Measurements from ENCODE around the gene ERMN.
"Not testable (repeated sequence)": the region's sequence is repeated elsewhere in the genome, so short reads cannot be mapped to it uniquely, and the experiment has no call there.

ERMN gene, protein sequence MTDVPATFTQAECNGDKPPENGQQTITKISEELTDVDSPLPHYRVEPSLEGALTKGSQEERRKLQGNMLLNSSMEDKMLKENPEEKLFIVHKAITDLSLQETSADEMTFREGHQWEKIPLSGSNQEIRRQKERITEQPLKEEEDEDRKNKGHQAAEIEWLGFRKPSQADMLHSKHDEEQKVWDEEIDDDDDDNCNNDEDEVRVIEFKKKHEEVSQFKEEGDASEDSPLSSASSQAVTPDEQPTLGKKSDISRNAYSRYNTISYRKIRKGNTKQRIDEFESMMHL

DNA sequence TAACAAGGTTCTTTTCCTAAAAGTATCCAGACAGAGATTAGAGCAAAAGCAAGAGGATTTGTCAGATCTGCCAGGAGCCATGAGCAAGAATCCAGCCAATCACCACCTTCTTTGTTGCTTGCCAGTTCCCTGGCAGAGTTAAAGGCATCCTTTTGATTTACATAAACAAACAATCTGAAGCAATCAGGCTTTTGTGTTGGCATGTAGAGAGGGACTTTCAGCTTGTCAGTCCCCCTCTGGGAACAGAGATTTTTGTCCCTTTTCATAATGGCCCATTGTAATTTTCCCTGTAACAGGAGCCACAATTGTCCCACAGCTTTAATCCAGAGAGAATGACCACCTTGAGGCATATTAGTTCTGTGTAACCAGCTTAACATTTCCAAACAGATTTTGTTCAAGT lies at the start of gene ERMN:
Gene ERMN (minus strand): TSS at position 39 of the 400 bp plus-strand sequence. CDS start 182 bp downstream, outside the sequence.
- DNase-seq (ENCODE audit: low spot score): peak; percentile 29

DNA sequence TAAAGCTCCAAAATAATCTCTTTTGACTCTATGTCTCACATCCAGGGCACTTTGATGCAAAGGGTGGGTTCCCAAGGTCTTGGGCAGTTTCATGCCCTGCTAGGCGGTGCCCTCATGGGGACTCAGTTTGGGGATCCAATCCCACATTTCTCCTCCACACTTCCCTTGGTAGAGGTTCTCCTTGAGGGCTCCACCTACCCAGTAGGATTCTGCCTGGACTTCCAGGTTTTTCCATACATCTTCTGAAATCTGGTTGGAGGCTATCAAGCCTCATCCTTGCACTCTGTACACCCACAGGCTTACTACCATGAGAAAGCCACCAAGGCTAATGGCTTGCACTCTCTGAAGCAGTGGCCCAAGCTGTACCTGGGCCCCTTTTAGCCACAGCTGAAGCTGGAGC lies 49.8 kb upstream of the ERMN start:
- no peak for DNase-seq (ENCODE audit: low spot score)

DNA sequence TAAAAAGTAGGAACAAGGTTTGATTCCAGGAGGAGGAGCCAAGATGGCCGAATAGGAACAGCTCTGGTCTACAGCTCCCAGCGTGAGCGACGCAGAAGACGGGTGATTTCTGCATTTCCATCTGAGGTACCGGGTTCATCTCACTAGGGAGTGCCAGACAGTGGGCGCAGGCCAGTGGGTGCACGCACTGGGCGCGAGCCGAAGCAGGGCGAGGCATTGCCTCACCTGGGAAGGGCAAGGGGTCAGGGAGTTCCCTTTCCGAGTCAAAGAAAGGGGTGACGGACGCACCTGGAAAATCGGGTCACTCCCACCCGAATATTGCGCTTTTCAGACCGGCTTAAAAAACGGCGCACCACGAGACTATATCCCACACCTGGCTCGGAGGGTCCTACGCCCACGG lies 42.9 kb upstream of the ERMN start:
- not testable (repeated sequence) for DNase-seq (ENCODE audit: low spot score)

DNA sequence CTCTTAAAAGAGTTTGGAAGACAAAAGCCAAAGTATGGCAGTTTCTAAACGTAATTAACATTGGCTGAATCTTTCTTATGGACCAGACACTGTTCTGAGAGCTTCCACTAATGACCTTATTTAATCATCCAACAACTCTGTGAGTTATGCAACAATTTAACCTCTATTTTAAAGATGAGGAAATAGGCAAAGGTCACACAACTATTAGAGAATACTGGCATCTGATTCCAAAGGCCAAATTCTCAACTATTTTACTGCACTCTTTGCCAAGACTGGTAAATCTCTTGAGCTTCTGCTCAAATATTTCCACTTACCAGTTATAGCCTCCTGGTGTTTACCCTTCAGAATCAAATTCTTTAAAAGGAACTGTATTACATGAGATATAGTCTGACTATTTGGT lies 42.1 kb upstream of the ERMN start:
- no peak for DNase-seq (ENCODE audit: low spot score)

DNA sequence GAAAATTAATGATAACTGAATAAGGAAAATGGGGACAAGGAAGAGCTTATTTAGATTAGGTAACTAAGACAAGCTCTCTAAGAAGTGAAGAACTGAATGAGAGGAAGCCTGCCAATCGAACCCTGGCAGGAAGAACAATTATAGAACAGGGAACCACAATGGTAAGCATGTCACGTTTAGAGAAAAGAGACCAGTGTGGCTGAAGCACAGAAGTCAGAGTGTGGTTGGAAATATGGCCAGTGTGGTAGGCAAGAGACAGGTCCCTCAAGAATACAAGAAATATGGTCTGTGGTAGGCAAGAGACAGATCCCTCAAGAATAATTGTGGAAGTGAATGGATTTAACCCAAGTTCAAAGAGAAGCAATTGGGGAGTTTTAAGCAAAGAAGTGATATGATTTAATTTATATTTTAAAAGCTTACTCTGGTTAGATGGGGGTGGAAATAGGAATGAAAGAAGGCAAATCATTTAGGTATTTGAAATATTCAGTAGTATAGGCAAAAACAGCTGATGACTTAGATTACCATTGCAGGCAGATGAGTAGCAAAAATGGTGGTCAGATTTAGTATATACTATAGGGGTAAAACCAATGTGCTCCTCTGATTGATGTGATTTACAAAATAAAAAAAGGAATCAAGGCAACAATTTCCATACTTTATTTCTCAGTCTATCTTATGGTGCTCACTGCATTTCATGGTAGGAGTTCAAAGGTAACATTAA lies 38.8 kb upstream of the ERMN start:
- DNase-seq (ENCODE audit: low spot score): no peak

DNA sequence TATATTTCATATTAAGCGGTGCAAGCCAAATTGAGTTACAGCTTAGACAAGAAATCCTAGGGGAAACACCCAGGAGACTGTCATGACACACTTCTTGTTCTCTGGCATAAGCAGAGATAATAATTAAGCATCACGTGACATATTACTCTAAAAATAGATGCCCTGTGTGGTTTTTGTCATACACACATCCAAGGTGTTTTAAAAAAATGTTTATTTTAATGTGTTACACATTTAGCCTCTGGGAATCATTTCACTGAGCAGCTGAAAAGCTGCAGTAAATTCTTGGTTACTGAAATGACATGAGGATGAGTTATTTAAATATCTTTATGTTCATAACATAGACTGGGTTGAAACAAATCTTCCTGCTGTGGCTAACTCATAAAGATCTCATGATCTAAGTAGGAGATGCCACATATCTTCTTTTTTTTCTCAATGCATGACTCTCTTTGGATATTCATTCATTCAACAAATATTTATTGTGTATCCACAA lies 38.0 kb upstream of the ERMN start:
- DNase-seq (ENCODE audit: low spot score): no peak

DNA sequence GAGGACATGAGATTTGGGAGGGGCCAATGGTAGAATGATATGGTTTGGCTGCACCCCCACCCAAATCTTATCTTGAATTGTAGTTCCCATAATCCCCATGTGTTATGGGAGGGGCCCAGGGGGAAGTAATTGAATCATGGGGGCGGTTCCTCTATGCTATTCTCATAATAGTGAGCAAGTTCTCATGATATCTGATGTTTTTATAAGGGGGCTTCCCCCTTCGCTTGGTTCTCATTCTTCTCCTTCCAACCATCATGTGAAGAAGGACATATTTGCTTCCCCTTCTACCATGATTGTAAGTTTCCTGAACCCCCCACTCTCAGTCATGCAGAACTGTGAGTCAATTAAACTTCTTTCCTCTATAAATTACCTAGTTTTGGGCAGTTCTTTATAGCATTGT lies 37.0 kb upstream of the ERMN start:
- no peak for DNase-seq (ENCODE audit: low spot score)

DNA sequence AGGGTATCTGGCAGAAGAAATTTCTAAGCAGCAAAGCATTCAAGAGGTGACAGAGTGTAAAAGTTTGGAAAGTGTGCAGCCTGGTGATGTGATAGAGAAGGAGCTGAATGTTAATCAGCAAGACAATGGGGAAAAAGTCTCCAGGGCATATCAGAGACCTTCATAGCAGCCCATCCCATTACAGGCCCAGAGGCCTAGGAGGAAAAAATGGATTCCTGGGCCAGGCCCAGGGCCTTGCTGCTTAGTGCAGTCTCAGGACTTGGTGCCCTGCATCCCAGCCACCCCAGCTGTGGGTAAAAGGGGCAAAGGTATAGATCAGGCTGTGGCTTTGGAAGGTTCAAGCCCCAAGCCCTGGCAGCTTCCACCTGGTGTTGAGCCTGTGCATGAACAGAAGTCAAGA lies 35.9 kb upstream of the ERMN start:
- DNase-seq (ENCODE audit: low spot score): no peak

DNA sequence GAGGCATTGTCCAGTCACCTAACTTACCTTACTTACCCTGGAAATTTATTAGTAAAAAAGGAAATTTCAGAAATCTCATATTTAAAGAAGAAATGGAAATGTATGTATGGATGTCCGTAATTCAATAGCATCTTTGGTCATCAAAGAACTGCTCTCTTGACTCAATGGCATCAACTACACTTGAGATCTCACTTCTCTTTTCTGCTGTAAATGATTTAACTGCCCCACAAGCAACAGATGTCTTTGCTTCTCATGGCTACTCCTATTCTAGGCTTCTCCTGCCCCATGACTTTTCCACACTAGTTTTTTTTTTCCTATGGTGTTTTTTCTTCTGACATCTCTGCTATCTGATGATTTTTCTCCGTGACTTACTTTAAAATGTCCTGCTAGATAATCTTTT lies 34.0 kb upstream of the ERMN start:
- no peak for DNase-seq (ENCODE audit: low spot score)

DNA sequence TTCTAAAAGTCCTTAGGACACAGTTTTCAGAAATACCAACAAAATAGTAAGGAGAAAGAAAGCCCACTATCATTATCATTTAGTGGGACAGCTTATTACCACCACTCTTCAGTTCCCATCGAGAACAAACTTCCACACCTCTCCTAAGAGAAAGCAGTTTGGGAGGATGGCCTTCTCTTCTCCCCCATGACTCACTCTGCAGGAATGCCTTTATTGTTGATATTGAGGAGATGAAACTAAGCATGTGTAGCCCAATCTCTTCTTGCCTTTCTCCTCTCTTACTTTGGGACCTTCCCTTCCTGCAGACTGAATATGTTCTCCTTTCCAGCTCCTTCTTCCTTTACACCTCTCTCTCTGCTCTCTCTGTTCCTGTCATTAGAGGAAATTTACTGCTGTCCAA lies 30.0 kb upstream of the ERMN start:
- DNase-seq (ENCODE audit: low spot score): no peak

DNA sequence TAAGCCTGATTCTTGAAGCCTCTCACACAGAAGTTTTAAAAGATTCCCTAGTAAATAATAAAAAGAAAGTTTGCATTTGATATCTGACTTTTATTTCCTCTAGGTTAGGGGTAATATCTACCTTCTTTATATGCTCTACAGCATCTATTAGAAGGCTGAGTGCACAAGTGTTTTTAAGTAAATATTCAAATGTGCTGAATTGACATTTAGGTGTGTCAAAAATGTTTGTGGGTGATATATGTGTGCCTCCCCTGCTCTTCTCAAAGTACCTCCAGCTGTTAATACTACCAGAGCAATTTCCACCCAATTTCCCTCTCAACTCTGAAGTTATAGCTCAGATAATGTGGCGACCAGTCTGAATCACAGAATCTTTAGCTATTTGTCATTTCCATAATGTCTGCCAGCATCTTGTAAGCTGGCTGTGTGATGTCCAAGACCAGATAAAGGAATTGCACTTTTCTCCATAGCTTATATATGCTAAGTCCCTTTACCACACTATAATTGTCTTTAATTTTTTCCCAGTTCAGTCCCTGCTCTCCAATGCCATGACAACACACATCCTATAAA lies 24.4 kb upstream of the ERMN start:
- DNase-seq (ENCODE audit: low spot score): no peak

DNA sequence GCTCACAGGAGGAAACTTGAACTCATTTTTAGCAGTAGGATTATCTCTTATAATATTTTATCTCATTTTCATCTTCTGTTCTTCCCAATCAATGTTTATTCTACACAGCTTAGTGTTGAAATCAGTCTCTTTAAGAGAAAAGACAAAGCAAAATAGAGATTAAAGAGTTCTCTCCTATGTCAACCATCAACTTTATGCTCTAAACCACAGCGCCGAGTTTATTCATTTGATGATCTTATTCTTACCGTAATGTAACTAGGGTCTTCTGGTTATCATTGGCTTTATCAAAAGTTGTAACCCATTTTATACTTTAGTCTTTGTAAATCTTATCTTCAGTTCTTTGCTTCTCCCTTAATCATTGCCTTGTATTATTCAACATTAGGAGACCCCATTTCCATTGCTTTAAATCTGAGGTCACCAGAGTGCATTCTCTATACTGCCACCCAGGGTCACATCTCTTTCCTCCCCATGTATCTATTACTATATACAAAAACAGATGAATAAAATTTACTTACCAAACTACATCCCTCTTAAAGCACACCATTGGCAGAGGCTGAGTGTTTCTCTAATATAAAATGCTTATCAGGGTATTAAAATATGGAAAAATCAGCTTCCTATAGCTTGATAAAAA lies 22.8 kb upstream of the ERMN start:
- no peak for DNase-seq (ENCODE audit: low spot score)

DNA sequence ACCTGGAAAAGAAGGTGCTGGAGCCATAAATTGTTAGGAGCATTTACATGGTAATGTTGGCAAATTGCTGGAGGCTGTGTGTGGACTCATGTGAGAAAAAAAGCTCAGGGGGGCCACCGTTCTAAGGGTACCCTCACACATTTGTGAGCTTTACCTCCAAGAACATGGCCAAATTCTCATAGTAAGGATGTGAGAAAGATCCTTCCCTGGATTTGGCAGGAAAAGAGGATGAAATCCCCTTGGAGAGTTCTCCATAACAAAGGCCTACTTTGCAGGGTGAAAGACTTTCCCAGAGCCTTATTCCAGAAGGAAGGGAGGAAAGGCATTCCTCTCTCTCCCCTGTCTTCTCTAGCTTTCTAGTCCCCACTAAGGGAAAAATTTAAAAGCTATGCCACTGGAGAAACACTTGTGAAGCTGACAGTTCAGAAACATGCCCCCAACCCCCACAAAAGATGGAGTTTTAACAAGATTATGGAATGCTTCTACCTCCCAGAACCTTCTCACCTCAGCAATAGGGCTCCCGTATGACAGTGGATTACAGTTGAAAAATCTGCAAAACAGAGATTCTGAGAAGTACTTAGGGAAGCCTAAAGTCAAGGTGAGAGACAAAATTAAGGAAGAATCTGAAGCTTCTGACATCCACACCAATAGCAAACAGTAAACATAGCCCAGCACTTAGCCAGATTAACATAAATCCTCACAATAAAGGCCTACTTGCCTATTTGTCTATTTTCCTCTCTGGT lies 20.2 kb upstream of the ERMN start:
- DNase-seq (ENCODE audit: low spot score): no peak

DNA sequence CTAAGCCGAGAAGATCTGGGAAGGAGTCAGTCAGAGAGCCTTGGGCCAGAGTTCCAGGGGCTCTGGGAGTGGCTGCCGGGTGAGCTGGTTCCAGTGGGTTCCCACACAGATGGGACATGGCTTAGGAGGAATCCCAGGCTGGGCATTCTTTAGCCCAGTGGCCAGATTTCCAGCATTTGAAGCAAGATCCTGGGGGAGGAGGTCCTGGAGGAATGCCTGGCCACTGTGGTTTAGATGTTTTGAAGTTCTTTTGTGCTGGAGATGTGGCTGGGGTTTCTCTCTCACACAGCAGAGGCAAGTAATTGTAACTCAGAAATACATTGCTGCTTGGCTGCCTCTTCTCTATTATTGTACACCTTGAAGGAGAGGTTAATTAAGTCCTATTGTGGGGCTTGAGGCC lies 15.8 kb upstream of the ERMN start:
- DNase-seq (ENCODE audit: low spot score): not testable (repeated sequence)

DNA sequence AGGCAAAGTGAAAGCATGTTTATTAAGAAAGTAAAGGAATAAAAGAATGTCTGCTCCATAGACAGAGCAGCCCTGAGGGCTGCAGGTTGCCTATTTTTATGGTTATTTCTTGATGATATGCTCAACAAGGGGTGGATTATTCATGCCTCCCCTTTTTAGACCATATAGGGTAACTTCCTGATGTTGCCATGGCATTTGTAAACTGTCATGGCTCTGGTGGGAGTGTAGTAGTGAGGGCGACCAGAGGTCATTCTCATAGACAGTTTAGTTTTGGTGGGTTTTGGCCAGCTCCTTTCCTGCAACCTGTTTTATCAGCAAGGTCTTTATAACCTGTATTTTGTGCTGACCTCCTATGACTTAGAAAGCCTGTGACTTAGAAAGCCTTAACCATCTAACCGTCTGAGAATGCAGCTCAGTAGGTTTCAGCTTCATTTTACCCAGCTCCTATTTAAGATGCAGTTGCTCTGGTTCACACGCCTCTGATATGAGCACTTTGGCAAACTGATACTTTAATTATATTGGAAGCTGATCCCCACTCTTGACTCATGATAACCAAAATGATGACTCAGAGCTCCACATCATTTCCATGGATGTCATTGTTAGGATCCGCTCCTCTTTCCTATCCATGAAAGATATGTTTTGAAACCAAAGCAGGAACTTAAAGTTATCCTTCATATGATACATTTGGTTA lies 14.5 kb upstream of the ERMN start:
- no peak for DNase-seq (ENCODE audit: low spot score)

DNA sequence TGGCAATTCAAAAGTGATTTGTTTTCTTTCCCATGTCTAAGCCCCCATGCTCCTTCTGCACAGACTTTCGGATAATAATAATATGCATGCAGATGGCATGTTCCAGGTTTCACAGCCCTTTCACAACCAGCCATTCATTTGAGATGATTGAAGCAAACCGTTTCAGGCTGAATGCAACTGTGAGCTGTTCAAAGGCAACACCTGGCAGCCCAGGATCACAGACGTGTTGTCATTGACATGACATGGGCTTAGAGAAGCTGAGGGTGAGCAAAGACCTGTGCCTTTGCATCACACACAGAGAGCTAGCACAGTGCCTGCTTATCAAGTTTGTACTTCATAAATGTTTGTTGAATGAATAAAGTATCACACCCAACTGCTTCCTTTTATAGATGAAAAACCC lies 12.4 kb upstream of the ERMN start:
- no peak for DNase-seq (ENCODE audit: low spot score)

DNA sequence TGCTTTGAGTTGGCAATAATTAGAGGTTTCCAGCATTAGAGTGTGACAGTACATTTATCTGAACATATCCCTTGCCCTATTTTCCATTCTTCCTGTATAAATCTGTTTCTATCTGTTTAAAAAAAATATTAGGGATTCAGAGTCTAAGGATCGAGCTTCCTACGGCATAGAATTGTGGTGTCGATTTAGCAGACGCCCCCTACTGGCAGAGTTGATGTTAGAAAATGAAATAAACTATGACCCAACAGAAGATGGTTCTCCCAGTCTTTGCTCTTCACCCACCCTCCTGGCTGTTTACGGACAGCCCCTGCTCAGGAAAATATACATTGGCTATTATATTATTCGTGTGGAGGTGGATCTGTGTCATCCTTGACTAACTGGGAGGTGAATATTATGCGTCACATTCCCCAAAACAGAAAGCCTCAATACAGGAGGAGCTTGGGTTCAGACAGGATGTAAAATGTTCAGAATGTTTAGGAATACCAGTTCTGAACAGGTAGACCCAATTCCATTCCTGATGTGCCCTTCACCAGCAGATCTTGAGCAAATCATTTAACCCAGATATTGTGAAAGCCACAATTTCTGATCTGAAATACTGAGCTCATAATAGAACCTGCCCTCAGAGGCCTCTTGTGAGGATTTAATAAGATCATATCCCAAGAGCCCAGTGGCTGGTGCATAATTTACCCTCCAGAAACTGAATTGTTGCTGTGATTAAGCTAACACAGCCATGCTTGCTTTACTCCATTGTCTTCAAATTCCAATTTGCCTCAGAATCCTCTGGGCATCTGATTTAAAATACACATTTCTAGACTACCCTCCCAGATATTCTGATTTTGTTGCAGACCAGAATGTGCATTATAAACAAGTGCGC lies 10.8 kb upstream of the ERMN start:
- DNase-seq (ENCODE audit: low spot score): peak; percentile 17

DNA sequence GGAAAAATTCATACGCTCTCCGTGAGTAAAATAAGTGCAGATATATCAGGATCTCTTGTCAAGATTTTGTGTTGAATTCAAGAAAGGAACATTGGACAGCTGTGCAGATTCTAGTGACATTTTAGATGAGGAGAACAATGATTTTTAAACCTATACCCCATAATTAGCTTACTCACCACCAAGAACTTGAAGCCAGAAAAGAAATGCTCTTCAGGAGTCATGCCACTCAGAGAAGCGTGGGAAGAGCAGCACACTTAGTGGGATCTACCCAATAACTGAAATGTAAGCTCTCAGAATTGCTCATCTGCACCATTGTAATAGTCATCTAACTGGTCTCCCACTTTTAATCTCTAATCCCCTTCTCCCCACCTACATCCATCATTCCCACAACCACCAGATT lies 9.2 kb upstream of the ERMN start:
- DNase-seq (ENCODE audit: low spot score): no peak

DNA sequence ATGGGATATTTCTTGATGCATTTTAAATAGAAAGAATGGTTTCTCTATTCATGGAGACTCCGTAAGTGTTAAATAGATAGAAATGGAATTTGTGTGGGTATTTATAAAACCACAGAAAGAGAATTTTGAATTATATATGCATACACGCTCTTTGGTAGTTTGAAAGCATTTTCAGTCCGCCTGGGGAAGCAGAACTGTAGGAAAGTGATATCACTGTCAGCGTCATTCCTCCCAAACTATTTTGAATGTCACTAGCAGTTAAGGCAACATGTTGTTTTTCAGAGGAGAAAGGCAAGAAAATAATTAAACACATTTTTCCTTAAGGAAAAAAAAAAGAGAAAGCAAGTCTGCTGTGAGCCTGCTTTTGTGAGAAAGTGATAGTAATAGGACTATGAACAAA lies 8.7 kb upstream of the ERMN start:
- DNase-seq (ENCODE audit: low spot score): peak; percentile 26

DNA sequence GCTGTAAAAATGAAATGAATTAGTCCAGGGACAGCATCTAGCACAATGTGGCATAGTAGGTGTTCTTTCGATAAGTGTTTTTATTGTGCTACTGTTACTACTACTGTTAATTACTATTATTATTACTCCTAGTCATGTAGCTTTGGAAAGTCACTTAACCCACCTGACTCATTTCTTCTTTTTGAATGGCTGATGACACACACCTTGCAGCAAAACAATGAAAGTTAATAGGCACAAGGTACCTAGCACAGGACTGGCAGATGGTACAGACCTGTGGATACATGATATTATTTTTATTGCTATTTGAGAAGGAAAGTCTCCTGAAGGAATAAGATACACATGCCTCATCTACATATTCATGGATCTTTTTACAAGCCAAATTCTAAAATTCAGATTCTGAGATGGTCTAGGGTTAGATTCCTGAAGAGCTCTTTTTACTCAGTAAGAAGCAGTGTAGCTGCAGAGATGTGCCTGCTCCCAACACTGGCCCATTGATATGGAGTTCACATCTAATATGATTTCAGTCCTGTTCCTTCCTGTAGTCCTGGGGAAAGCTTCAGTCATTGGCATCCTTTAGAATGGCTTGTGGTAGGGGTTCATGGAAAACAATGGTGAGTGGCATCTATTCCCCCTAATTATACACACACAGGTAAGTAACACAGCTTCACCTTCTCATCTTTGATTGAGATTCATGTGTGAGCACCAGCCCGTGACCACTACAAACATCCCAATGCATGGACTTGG lies 7.9 kb upstream of the ERMN start:
- no peak for DNase-seq (ENCODE audit: low spot score)
